Measurements from ENCODE around the gene CBFA2T2.
"Not testable (repeated sequence)": the region's sequence is repeated elsewhere in the genome, so short reads cannot be mapped to it uniquely, and the experiment has no call there.

The CBFA2T2 gene

GRCh38 chr20:33459599-33459998, 30.3 kb upstream of the CBFA2T2 start:
- H3K36me3 ChIP-seq, result no peaks in the 10 kb centered on the region
- TF ChIP-seq CTCF (IDR thresholded peaks at IDR 0.05; ENCODE audit: low read depth, low read length), result no peak
- H3K4me3 ChIP-seq (ENCODE audit: low read depth, low read length), result no peak overlapping the region
- no peak for DNase-seq
- H3K27me3 ChIP-seq (ENCODE audit: insufficient read depth, low read depth, severe bottlenecking), result no peaks in the 10 kb centered on the region
- H3K27ac ChIP-seq, result no peak overlapping the region
- no peaks in the 10 kb centered on the region for H3K9me3 ChIP-seq (ENCODE audit: severe bottlenecking)

GRCh38 chr20:33460711-33461110, 29.2 kb upstream of the CBFA2T2 start:
- Histone ChIP-seq H3K4me3 (ENCODE audit: low read depth, low read length) (no peak overlapping the region), H3K27ac (no peak overlapping the region; the same call in 1 of the 2 replicates), H3K36me3 (no peaks in the 10 kb centered on the region), H3K27me3 (ENCODE audit: insufficient read depth, low read depth, severe bottlenecking) (no peaks in the 10 kb centered on the region), H3K9me3 (ENCODE audit: severe bottlenecking) (no peaks in the 10 kb centered on the region)
- TF ChIP-seq CTCF (IDR thresholded peaks at IDR 0.05; ENCODE audit: low read depth, low read length), result no peak
- no peak for DNase-seq

- Histone ChIP-seq H3K27me3 (ENCODE audit: insufficient read depth, low read depth, severe bottlenecking) (no peaks in the 10 kb centered on the region), H3K9me3 (ENCODE audit: severe bottlenecking) (no peaks in the 10 kb centered on the region), H3K27ac (peak overlapping the region; percentile 95), H3K4me3 (ENCODE audit: low read depth, low read length) (no peak overlapping the region), H3K36me3 (no peaks in the 10 kb centered on the region)
- TF ChIP-seq CTCF (IDR thresholded peaks at IDR 0.05; ENCODE audit: low read depth, low read length), result no peak
- DNase-seq, result no peak
These were observed 26.4 kb upstream of the CBFA2T2 start for GRCh38 chr20:33463332-33464101.

- not testable (repeated sequence) for H3K27me3 ChIP-seq (ENCODE audit: insufficient read depth, low read depth, severe bottlenecking); H3K9me3 ChIP-seq (ENCODE audit: severe bottlenecking); H3K36me3 ChIP-seq; DNase-seq
- peak overlapping the region; percentile 95 for H3K27ac ChIP-seq
- peak overlapping the region; percentile 18 for H3K4me3 ChIP-seq (ENCODE audit: low read depth, low read length)
These were observed 25.1 kb upstream of the CBFA2T2 start for GRCh38 chr20:33464759-33465158.

GRCh38 chr20:33465481-33466302, 24.2 kb upstream of the CBFA2T2 start:
- Histone ChIP-seq H3K9me3 (ENCODE audit: severe bottlenecking) (no peaks in the 10 kb centered on the region), H3K27ac (peak overlapping the region; percentile 95), H3K36me3 (no peaks in the 10 kb centered on the region), H3K27me3 (ENCODE audit: insufficient read depth, low read depth, severe bottlenecking) (no peaks in the 10 kb centered on the region), H3K4me3 (ENCODE audit: low read depth, low read length) (peak overlapping the region; percentile 18; the same call in 1 of the 2 replicates)
- no peak for TF ChIP-seq CTCF (IDR thresholded peaks at IDR 0.05; ENCODE audit: low read depth, low read length)
- peak; percentile 98 for DNase-seq

GRCh38 chr20:33466303-33466646, 23.6 kb upstream of the CBFA2T2 start:
- no peaks in the 10 kb centered on the region for H3K9me3 ChIP-seq (ENCODE audit: severe bottlenecking)
- H3K27me3 ChIP-seq (ENCODE audit: insufficient read depth, low read depth, severe bottlenecking), result no peaks in the 10 kb centered on the region
- DNase-seq, result no peak
- no peak for TF ChIP-seq CTCF (IDR thresholded peaks at IDR 0.05; ENCODE audit: low read depth, low read length)
- no peak overlapping the region for H3K4me3 ChIP-seq (ENCODE audit: low read depth, low read length)
- peak overlapping the region; percentile 95 for H3K27ac ChIP-seq
- no peaks in the 10 kb centered on the region for H3K36me3 ChIP-seq
